Brain microvascular endothelial cell (primary cell): ENCODE measurements around the gene PICALM.
"Not testable (repeated sequence)": the region's sequence is repeated elsewhere in the genome, so short reads cannot be mapped to it uniquely, and the experiment has no call there.

Experiments used
- DNase-seq: peaks from one replicate; pipeline ENCODE4 v3.0.0-alpha.2; 2020
- H3K27ac ChIP-seq: fragments of 250-450 bp; sonication (Bioruptor Pico); 2 replicates; pipeline ENCODE4 v1.5.1; 2020; ENCODE audit warnings: mild to moderate bottlenecking, moderate library complexity
- H3K27me3 ChIP-seq: fragments of 250-450 bp; sonication (Bioruptor Pico); replicated peaks from 2 replicates; pipeline ENCODE4 v1.5.1; 2020; ENCODE audit warnings: mild to moderate bottlenecking
- H3K36me3 ChIP-seq: fragments of 250-450 bp; sonication (Bioruptor Pico); replicated peaks from 2 replicates; pipeline ENCODE4 v1.5.1; 2020; ENCODE audit warnings: mild to moderate bottlenecking
- H3K4me3 ChIP-seq: 2 replicates; pipeline ENCODE4 v1.5.1; 2011; ENCODE audit warnings: low read depth, mild to moderate bottlenecking, control low read depth, low read length, moderate library complexity
- in situ Hi-C: cut with HindIII; loops from 2 replicates; pipeline ENCODE4 v1.10.0; 2017; ENCODE audit warnings: low sequenced_read_pairs, low pct_ligation_motif_present
- TF ChIP-seq, protein P1 (sequence below): IDR thresholded peaks from 2 replicates; pipeline ENCODE4 v1.5.1; 2011; ENCODE audit warnings: low read depth, mild to moderate bottlenecking, moderate library complexity, low read length, control low read depth, inconsistent platforms; ENCODE audit errors: missing control alignments

PICALM gene

DNA sequence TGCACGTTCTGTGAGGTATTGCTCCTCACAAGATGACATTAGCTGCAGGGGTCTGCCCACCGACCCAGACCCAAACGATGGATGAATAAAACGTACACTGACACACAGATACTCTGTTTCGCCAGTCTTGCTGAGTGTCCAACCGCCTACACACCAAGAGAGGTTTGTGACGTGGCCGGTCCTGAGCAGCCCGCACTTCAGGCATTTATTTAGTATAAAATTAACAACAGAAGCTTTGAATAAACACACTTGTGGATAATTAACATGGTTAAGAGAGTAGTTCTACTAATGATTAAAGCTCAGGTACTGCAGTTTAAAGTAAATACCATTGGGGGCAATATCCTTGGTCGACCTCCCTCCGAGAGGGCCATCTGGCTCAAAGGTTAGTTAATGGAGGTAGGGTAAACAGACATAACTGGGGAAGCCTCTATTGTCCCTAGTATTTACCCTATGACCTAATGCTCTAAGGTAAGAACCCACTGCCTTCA is 138.0 kb downstream of the PICALM start:
- H3K27me3 ChIP-seq: no peaks in the 10 kb centered on the region
- H3K36me3 ChIP-seq: no peaks in the 10 kb centered on the region
- H3K4me3 ChIP-seq: no peak overlapping the region
- no peak for DNase-seq
- in situ Hi-C loops: no loop called here
- TF ChIP-seq, protein P1, sequence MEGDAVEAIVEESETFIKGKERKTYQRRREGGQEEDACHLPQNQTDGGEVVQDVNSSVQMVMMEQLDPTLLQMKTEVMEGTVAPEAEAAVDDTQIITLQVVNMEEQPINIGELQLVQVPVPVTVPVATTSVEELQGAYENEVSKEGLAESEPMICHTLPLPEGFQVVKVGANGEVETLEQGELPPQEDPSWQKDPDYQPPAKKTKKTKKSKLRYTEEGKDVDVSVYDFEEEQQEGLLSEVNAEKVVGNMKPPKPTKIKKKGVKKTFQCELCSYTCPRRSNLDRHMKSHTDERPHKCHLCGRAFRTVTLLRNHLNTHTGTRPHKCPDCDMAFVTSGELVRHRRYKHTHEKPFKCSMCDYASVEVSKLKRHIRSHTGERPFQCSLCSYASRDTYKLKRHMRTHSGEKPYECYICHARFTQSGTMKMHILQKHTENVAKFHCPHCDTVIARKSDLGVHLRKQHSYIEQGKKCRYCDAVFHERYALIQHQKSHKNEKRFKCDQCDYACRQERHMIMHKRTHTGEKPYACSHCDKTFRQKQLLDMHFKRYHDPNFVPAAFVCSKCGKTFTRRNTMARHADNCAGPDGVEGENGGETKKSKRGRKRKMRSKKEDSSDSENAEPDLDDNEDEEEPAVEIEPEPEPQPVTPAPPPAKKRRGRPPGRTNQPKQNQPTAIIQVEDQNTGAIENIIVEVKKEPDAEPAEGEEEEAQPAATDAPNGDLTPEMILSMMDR: no peak
- no peak overlapping the region for H3K27ac ChIP-seq

DNA sequence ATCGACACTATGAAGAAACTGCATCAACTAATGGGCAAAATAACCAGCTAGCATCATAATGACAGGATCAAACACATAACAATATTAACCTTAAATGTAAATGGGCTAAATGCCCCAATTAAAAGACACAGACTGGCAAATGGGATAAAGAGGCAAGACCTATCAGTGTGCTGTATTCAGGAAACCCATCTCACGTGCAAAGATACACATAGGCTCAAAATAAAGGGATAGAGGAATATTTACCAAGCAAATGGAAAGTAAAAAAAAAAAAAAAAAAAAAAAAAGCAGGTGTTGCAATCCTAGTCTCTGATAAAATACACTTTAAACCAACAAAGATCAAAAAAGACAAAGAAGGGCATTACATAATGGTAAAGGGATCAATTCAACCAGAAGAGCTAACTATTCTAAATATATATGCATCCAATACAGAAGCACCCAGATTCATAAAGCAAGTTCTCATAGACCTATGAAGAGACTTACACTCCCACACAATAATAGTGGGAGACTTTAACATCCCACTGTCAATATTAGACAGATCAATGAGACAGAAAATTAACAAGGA is 142.2 kb downstream of the PICALM start:
- in situ Hi-C loops, H3K27ac ChIP-seq, DNase-seq, H3K27me3 ChIP-seq, H3K4me3 ChIP-seq, H3K36me3 ChIP-seq: not testable (repeated sequence)

DNA sequence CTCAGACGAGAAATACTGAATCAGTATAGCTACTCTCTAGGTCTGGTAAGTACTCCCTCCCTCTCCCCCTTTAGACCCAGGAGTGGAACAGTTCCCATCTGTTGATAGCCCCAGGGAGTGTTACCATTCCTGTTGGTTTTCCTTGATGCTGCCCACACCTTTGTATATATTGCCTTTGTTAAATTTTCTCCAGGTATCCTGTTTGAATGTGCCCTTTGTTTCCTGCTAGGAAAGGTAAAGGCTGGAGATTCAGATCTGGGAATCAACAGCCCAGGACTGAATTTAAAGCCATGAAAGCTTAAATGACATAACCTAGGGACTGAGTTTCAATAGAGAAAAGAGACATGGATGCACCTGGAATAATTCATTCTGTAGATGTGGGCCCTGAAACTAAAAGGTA is 145.4 kb downstream of the PICALM start:
- Histone ChIP-seq H3K36me3 (no peaks in the 10 kb centered on the region), H3K27me3 (no peaks in the 10 kb centered on the region), H3K27ac (no peak overlapping the region), H3K4me3 (no peak overlapping the region)
- TF ChIP-seq, protein P1: no peak
- no peak for DNase-seq
- in situ Hi-C loops: no loop called here

DNA sequence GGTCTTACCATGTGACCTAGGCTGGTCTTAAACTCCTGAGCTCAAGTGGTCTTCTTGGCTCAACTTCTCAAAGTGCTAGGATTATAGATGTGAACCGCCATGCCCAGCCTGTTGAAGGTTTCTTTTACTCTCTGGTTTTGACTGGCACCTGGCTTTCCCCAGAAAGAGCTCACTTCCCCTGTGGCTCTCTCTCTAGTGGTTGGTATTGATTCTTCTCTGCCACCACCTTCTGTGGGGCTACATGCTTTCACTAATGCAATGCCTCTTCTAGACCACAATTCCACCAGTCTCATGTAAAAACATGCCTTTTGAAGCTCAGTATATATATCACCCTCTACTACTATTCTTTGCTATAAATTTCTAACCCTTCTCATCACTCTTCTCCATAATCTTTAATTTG is 146.5 kb downstream of the PICALM start:
- no peak for DNase-seq
- Histone ChIP-seq H3K27ac (no peak overlapping the region), H3K36me3 (no peaks in the 10 kb centered on the region), H3K27me3 (no peaks in the 10 kb centered on the region), H3K4me3 (no peak overlapping the region)
- TF ChIP-seq, protein P1: no peak
- in situ Hi-C loops: no loop called here

DNA sequence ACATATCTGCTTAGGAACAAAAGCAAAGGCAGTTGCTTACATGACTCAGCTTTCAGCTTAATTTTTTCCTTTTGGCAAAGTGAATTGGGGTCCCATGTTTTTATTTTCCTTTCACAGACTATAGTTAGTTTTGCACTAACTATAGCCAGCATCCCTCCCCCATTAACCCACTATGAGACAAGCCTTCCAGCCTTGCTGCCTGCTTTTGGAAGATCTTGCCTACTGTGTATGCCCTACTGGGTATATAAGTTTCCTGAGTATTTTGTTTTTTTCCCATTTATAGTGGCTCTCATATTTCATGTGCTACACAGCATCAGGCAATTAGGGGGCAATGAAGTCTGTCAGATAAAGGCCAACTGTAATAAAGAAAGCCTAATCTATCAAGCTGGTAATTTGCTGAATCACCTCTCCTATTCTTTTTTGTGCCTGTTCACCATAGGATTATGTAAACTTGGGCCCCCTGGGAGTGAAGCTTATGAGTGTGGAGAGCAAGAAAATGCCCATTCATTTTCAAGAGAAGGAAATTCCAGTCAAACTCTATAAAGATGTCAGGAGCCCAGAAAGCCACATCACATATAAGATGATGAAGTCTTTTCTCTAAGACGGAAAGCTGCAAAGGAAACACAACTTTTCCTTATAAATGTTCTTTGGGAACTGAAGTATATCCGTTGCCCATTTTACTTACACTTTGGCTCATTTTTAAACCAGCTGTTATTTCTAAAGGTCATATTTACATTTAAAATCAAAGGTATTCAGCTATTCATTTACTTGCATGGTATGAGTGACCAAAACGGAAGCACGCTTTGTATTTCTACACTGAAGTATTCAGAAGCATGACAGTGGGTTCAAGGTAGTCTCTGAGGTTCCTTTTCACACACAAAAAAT is 149.7 kb downstream of the PICALM start:
- H3K27me3 ChIP-seq: no peaks in the 10 kb centered on the region
- TF ChIP-seq, protein P1: no peak
- in situ Hi-C loops: no loop called here
- DNase-seq: no peak
- H3K36me3 ChIP-seq: no peaks in the 10 kb centered on the region
- no peak overlapping the region for H3K4me3 ChIP-seq
- no peak overlapping the region for H3K27ac ChIP-seq

DNA sequence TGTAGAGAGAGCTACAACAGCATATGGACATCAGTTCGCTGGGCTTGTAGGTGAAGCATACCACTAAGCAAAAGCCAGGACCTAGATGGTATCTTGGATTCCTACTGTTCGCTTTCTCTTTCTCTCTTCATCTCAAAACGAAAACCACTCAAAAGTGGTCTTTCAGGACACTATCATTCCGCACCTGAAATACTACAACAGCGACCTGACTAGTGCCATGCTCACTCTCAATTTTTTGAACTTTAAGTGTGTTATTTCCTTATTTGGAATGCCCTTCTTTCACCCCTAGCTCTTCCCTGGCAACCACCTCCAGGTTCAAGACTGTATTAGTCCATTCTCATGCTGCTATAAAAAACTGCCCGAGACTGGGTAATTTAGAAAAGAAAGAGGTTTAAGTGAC is 154.5 kb downstream of the PICALM start:
- Histone ChIP-seq H3K27ac (no peak overlapping the region), H3K4me3 (no peak overlapping the region), H3K27me3 (no peaks in the 10 kb centered on the region), H3K36me3 (no peaks in the 10 kb centered on the region)
- TF ChIP-seq, protein P1: no peak
- in situ Hi-C loops: no loop called here
- DNase-seq: no peak
